ENCODE data around the gene FAM83E. TPM values are rescaled to one million over a fixed set of nuclear protein-coding genes. Genes with fewer than 3 reads are reported as not detected.

Gene FAM83E
- total RNA-seq, 2 experiments from 2014 or later: 3.0 to 3.7 TPM

GRCh38 chr19:48603001-48603400, 11.9 kb downstream of the FAM83E start:
- ChIA-PET CTCF (ENCODE audit: unreplicated experiment) (no interaction called here), POLR2A (no interaction called here)
- no peaks in the 10 kb centered on the region for H4K20me1 ChIP-seq (ENCODE audit: insufficient read depth, low read length)
- H3K4me3 ChIP-seq (ENCODE audit: low read depth, low read length, poor library complexity, severe bottlenecking): no peak overlapping the region
- H3K9me2 ChIP-seq (ENCODE audit: insufficient read depth, low read length): no peaks in the 10 kb centered on the region
- no peak for TF ChIP-seq EZH2phosphoT487 (IDR thresholded peaks at IDR 0.05; ENCODE audit: borderline replicate concordance, low read depth, low read length)
- TF ChIP-seq CTCF (conservative IDR thresholded peaks at IDR 0.05; ENCODE audit: low read length): no peak
- DNase-seq (ENCODE audit: low spot score): no peak
- peaks cover 25% of the 10 kb centered on the region for H3K36me3 ChIP-seq (ENCODE audit: insufficient read depth, low read length)
- no peak overlapping the region for H3K4me2 ChIP-seq (ENCODE audit: low read length)
- H3K9me3 ChIP-seq (ENCODE audit: low read length): no peaks in the 10 kb centered on the region
- intact Hi-C loops (cut with micrococcal nuclease; ENCODE audit: unreplicated experiment): no loop called here
- H3K27ac ChIP-seq (ENCODE audit: low read depth, low read length, poor library complexity, severe bottlenecking): no peak overlapping the region
- H2AFZ ChIP-seq (ENCODE audit: low read length): no peak overlapping the region
- H3K4me1 ChIP-seq (ENCODE audit: insufficient read depth, low read length, poor library complexity, severe bottlenecking): no peaks in the 10 kb centered on the region
- no peaks in the 10 kb centered on the region for H3K79me2 ChIP-seq (ENCODE audit: insufficient read depth, low read depth, low read length)
- BruUV-seq (replicated peaks): no TSS peak

- H3K4me2 ChIP-seq (ENCODE audit: low read length): no peak overlapping the region
- H3K4me1 ChIP-seq (ENCODE audit: insufficient read depth, low read length, poor library complexity, severe bottlenecking): no peaks in the 10 kb centered on the region
- no peaks in the 10 kb centered on the region for H3K79me2 ChIP-seq (ENCODE audit: insufficient read depth, low read depth, low read length)
- H3K4me3 ChIP-seq (ENCODE audit: low read depth, low read length, poor library complexity, severe bottlenecking): no peak overlapping the region
- no peaks in the 10 kb centered on the region for H4K20me1 ChIP-seq (ENCODE audit: insufficient read depth, low read length)
- intact Hi-C loops (cut with micrococcal nuclease; ENCODE audit: unreplicated experiment): no loop called here
- ChIA-PET POLR2A (no interaction called here), CTCF (ENCODE audit: unreplicated experiment) (no interaction called here)
- no peak for TF ChIP-seq EZH2phosphoT487 (IDR thresholded peaks at IDR 0.05; ENCODE audit: borderline replicate concordance, low read depth, low read length)
- TF ChIP-seq CTCF (conservative IDR thresholded peaks at IDR 0.05; ENCODE audit: low read length): no peak
- no peaks in the 10 kb centered on the region for H3K9me2 ChIP-seq (ENCODE audit: insufficient read depth, low read length)
- no peaks in the 10 kb centered on the region for H3K9me3 ChIP-seq (ENCODE audit: low read length)
- H2AFZ ChIP-seq (ENCODE audit: low read length): no peak overlapping the region
- no peak for DNase-seq (ENCODE audit: low spot score)
- no TSS peak for BruUV-seq (replicated peaks)
- H3K36me3 ChIP-seq (ENCODE audit: insufficient read depth, low read length): peaks cover 8% of the 10 kb centered on the region
- H3K27ac ChIP-seq (ENCODE audit: low read depth, low read length, poor library complexity, severe bottlenecking): no peak overlapping the region
Observed at GRCh38 chr19:48600679-48601417, 14.0 kb downstream of the FAM83E start.

GRCh38 chr19:48598996-48599700, 15.7 kb downstream of the FAM83E start:
- H3K9me2 ChIP-seq (ENCODE audit: insufficient read depth, low read length): no peaks in the 10 kb centered on the region
- POLR2A ChIA-PET: no interaction called here

More at GRCh38 chr19:48598996-48599700, 15.7 kb downstream of the FAM83E start:
- CTCF ChIA-PET (ENCODE audit: unreplicated experiment): no interaction called here
- no peak overlapping the region for H3K4me2 ChIP-seq (ENCODE audit: low read length)
- H3K4me1 ChIP-seq (ENCODE audit: insufficient read depth, low read length, poor library complexity, severe bottlenecking): no peaks in the 10 kb centered on the region
- no peak overlapping the region for H2AFZ ChIP-seq (ENCODE audit: low read length)
- BruUV-seq (replicated peaks): no TSS peak
- H4K20me1 ChIP-seq (ENCODE audit: insufficient read depth, low read length): no peaks in the 10 kb centered on the region
- H3K4me3 ChIP-seq (ENCODE audit: low read depth, low read length, poor library complexity, severe bottlenecking): no peak overlapping the region
- TF ChIP-seq EZH2phosphoT487 (IDR thresholded peaks at IDR 0.05; ENCODE audit: borderline replicate concordance, low read depth, low read length) (no peak), CTCF (conservative IDR thresholded peaks at IDR 0.05; ENCODE audit: low read length) (no peak)
- DNase-seq (ENCODE audit: low spot score): no peak
- peaks cover 8% of the 10 kb centered on the region for H3K36me3 ChIP-seq (ENCODE audit: insufficient read depth, low read length)
- intact Hi-C loops (cut with micrococcal nuclease; ENCODE audit: unreplicated experiment): no loop called here
- H3K79me2 ChIP-seq (ENCODE audit: insufficient read depth, low read depth, low read length): no peaks in the 10 kb centered on the region
- no peak overlapping the region for H3K27ac ChIP-seq (ENCODE audit: low read depth, low read length, poor library complexity, severe bottlenecking)
- no peaks in the 10 kb centered on the region for H3K9me3 ChIP-seq (ENCODE audit: low read length)

Data from OCI-LY7 (cell line).